Peyer's patch (tissue), 4 donors: ENCODE measurements around the gene TM7SF2. TPM values are rescaled to one million over a fixed set of nuclear protein-coding genes. Genes with fewer than 3 reads are reported as not detected.
A peak's percentile ranks its signal among the peaks of the same experiment; 100 is the strongest.

Experiments
- DNase-seq, 3 donors: peaks; one replicate each; pipeline ENCODE4 v3.0.0-alpha.2; 2017 to 2019
- H3K27ac ChIP-seq, 4 donors: fragments of 200-600 bp; sonication (generic); one replicate each; pipeline ENCODE4 v1.5.1; 2016 to 2019
- H3K27me3 ChIP-seq, 2 donors: fragments of 200-600 bp; sonication (generic); one replicate each; pipeline ENCODE4 v1.5.1; 2019
- H3K36me3 ChIP-seq, 3 donors: fragments of 200-600 bp; sonication (generic); one replicate each; pipeline ENCODE4 v1.5.1; 2016 to 2019
- H3K4me1 ChIP-seq, 4 donors: fragments of 200-600 bp; sonication (generic); one replicate each; pipeline ENCODE4 v1.5.1; 2016 to 2019
- H3K4me3 ChIP-seq, 4 donors: fragments of 200-600 bp; sonication (generic); 1 replicate in 3 of 4; 2 replicates in 1 of 4; pipeline ENCODE4 v1.5.1; 2016 to 2019; ENCODE audit warnings: mild to moderate bottlenecking in 1 of 4
- H3K9me3 ChIP-seq, 4 donors: fragments of 200-600 bp; sonication (generic); one replicate each; pipeline ENCODE4 v1.5.1; 2016 to 2019; ENCODE audit warnings: mild to moderate bottlenecking in 1 of 4
- POLR2A ChIP-seq, 2 donors: fragments of 450-650 bp; IDR thresholded peaks; one replicate each; pipeline ENCODE4 v1.5.1; 2017; ENCODE audit warnings: antibody characterized with exemption in 2 of 2, mild to moderate bottlenecking in 2 of 2, moderate library complexity in 2 of 2
- total RNA-seq, 4 donors: library from RNA; depleted of rRNA; stranded (reverse); fragments of >200 nt; gene quantifications; one replicate each; pipeline ENCODE4 v1.1.0, GENCODE V29; 2016
- TF ChIP-seq, protein P1 (sequence below), 6 experiments: fragments of 450-650 bp in 4 of 6; fragments of 200-600 bp in 2 of 6; sonication (generic) in 1 of 6; IDR thresholded peaks; one replicate each; pipeline ENCODE4 v1.5.1; 2017 to 2019; ENCODE audit warnings: antibody characterized with exemption in 6 of 6, mild to moderate bottlenecking in 3 of 6, moderate library complexity in 1 of 6

The TM7SF2 gene
- total RNA-seq, 4 donors from 2014 or later = 19.8 to 78.1 (median 58.5) TPM

DNA sequence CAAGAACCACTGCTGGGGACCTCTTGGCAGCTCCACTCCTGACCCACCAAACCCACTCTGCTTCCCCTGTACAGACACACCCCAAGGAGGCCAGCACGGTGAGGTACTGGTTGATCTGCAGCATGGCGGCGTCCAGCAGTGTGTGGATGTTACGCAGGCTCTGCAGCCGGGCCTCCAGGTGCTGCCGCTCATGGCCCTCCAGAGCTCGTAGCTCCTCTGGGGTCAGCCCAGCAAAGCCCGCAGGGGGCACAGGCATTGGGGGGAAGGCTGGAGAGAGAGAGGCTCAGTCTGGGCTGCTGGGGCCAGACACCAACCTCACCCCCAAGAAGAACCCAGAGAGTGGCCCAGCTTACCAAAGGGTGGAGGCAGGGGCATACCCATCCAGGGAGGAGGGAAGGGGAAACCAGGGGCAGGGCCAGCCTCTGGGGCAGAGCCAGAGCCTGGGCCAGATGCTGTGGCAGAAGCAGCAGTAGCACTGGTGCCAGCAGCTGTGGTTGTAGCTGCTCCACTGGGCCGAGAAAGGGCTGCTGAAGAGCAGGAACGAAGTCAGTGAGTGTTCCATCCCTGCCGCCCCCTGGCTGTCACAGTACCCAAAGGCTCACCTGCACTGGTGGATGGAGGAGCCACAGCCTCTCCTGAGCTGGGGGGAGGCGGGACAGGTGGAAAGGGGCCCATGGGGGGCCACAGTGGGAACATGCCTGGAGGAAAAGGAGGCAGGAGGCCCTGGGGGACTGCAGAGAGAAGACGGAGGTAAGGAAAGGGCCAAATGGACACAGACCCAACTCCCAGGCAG is 18.2 kb downstream of the TM7SF2 start:
- H3K4me3 ChIP-seq = peak overlapping the region in 1 of 4 donors; percentile 22
- peaks cover 0 to 81% (median 0%) of the 10 kb centered on the region in 3 donors for H3K36me3 ChIP-seq
- H3K4me1 ChIP-seq = peaks cover 0 to 26% (median 10%) of the 10 kb centered on the region in 4 donors
- H3K27me3 ChIP-seq = no peaks in the 10 kb centered on the region
- H3K27ac ChIP-seq = peak overlapping the region in 1 of 4 donors; percentile 97
- peak in 2 of 3 donors; percentile 50 to 66 for DNase-seq
- no peak for TF ChIP-seq POLR2A (IDR thresholded peaks at IDR 0.05)
- TF ChIP-seq, protein P1, sequence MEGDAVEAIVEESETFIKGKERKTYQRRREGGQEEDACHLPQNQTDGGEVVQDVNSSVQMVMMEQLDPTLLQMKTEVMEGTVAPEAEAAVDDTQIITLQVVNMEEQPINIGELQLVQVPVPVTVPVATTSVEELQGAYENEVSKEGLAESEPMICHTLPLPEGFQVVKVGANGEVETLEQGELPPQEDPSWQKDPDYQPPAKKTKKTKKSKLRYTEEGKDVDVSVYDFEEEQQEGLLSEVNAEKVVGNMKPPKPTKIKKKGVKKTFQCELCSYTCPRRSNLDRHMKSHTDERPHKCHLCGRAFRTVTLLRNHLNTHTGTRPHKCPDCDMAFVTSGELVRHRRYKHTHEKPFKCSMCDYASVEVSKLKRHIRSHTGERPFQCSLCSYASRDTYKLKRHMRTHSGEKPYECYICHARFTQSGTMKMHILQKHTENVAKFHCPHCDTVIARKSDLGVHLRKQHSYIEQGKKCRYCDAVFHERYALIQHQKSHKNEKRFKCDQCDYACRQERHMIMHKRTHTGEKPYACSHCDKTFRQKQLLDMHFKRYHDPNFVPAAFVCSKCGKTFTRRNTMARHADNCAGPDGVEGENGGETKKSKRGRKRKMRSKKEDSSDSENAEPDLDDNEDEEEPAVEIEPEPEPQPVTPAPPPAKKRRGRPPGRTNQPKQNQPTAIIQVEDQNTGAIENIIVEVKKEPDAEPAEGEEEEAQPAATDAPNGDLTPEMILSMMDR (IDR thresholded peaks at IDR 0.05) = peak in 1 of 6 experiments; percentile 5
- H3K9me3 ChIP-seq = no peaks in the 10 kb centered on the region

DNA sequence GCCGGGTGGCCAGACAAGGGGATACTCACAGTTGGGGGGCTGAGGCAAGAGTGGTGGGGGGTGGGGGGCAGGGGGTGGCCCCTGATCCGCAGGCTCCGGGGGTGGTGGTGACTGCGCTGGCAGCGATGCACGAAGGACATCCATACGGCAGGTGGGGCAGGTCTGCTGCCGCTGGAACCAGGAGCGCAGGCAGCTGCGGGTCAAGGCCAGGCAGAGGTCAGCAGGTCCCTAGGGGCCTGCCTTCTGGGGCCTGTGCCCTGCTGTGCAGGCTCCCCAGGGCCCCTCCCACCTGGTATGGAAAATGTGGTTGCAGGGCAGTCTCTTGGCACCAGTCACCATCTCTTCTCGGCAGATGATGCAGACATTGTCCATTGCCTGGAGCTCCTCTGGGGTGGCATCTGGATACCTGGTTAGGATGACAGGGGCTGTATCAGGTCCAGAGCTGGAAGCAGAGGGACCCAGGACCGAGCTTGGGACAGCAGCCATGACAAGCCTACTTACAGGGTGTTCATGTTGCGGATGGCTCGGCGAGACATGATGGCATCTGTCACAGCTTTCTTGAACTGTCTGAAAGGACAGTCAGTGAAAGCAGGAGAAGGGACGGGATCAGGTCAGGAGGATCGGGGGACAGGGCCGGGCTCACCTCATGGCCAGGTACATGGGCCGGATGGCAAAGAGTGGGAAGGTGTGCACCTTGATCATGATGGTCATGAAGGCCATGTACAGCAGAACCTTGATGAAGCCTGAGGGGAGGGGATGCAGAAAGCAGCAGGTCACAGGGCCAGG is 19.2 kb downstream of the TM7SF2 start:
- TF ChIP-seq, protein P1 (IDR thresholded peaks at IDR 0.05) = no peak
- TF ChIP-seq POLR2A (IDR thresholded peaks at IDR 0.05) = no peak
- peaks cover 0 to 71% (median 0%) of the 10 kb centered on the region in 3 donors for H3K36me3 ChIP-seq
- H3K27me3 ChIP-seq = no peaks in the 10 kb centered on the region
- no peaks in the 10 kb centered on the region for H3K9me3 ChIP-seq
- H3K27ac ChIP-seq = peak overlapping the region in 1 of 4 donors; percentile 97
- peak overlapping the region in 1 of 4 donors; percentile 81 for H3K4me3 ChIP-seq
- DNase-seq = peak in 2 of 3 donors; percentile 39 to 67
- H3K4me1 ChIP-seq = peaks cover 0 to 26% (median 13%) of the 10 kb centered on the region in 4 donors

DNA sequence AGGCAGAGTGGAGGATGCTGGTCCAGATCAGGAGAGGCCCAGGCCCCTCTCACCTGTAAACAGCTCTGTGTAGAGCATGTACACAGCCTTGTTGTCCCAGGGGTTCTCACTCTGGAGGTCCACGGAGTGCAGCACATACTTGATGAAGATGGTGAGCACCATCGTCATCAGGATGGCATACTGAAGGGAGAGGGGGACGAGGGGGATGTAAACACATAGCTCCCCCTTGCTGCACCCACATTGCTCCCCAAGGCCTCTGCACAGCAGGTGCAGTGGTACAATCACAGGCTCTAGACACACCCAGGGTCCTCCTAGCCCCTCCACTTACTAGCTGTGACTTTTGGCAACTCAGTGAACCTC is 19.7 kb downstream of the TM7SF2 start:
- TF ChIP-seq, protein P1 (IDR thresholded peaks at IDR 0.05) = no peak
- no peak for TF ChIP-seq POLR2A (IDR thresholded peaks at IDR 0.05)
- peak in 1 of 3 donors; percentile 42 for DNase-seq
- peaks cover 0 to 65% (median 0%) of the 10 kb centered on the region in 3 donors for H3K36me3 ChIP-seq

DNA sequence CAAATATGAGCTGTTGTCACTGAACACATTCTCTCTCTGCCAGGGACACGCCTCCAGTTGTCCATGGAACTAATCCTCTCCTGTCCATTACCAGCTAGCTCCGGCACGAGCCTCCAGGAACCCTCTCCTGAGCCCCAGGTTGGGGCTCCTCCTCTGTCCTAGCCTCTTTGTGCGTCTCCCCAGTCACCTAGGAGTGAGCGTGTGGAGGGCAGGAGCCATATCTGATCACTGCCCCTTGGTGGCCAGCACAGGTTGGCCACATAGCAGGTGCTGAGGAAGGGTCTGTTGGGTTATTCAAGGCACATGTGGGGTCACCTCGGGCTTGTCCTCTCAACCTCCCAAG is 20.2 kb downstream of the TM7SF2 start:
- Histone ChIP-seq H3K27ac (peak overlapping the region in 1 of 4 donors; percentile 97), H3K27me3 (no peaks in the 10 kb centered on the region), H3K36me3 (peaks cover 0 to 60% (median 0%) of the 10 kb centered on the region in 3 donors), H3K4me1 (peaks cover 0 to 30% (median 13%) of the 10 kb centered on the region in 4 donors), H3K4me3 (peak overlapping the region in 2 of 4 donors; percentile 4 to 81), H3K9me3 (no peaks in the 10 kb centered on the region)
- DNase-seq = no peak
- TF ChIP-seq, protein P1 (IDR thresholded peaks at IDR 0.05) = no peak
- TF ChIP-seq POLR2A (IDR thresholded peaks at IDR 0.05) = no peak

More for the DNA sequence above, 19.7 kb downstream of the TM7SF2 start:
- Histone ChIP-seq H3K27ac (peak overlapping the region in 1 of 4 donors; percentile 97), H3K27me3 (no peaks in the 10 kb centered on the region), H3K4me3 (peak overlapping the region in 1 of 4 donors; percentile 81), H3K4me1 (peaks cover 0 to 30% (median 13%) of the 10 kb centered on the region in 4 donors), H3K9me3 (no peaks in the 10 kb centered on the region)

DNA sequence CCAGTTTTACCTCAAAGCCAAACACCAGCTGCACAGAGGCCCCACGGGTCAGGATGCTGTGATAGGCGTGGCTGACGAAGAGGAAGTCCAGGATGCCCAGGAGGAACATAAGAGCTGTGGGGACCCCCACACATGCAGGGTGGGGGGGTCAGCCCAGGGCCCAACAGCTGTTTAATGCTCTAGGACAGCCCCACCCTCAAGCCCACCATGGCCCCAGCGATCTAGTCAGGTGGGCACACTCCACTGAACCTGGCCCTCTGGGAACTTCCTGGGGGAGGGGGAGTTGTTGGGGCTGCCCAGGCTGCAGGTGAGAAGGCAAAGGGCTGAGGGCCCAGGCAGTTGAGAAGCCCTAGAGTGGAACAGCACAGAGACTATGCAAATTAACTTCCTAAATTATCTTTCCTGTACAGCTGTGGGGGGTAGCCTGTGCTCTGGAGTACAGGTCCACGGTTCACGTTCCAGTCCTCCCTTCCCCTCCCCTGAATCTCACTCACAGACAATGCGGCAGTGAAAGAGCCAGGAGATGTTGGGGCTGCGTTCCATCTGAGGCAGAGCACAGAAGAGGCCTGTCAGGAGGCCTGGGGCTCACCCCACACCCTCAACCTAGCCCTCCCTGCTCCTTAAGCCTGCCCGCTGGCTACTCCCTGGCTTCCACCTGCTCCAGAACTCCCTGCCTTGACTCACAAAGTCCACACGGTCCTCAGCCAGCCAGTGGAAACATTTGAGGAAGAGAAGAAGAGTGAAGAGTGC is 20.7 kb downstream of the TM7SF2 start:
- H3K36me3 ChIP-seq = peaks cover 0 to 55% (median 0%) of the 10 kb centered on the region in 3 donors
- TF ChIP-seq POLR2A (IDR thresholded peaks at IDR 0.05) = no peak
- TF ChIP-seq, protein P1 (IDR thresholded peaks at IDR 0.05) = no peak
- peaks cover 0 to 30% (median 13%) of the 10 kb centered on the region in 4 donors for H3K4me1 ChIP-seq
- DNase-seq = peak in 2 of 3 donors; percentile 82 to 85
- peak overlapping the region in 3 of 4 donors; percentile 96 to 98 (median 97) for H3K27ac ChIP-seq
- H3K27me3 ChIP-seq = no peaks in the 10 kb centered on the region
- H3K9me3 ChIP-seq = no peaks in the 10 kb centered on the region
- H3K4me3 ChIP-seq = peak overlapping the region; percentile 81 to 96 (median 86)
